NCI-H2196 (cell line): ENCODE data around the gene LUZP2.
"Not testable (repeated sequence)": the region's sequence is repeated elsewhere in the genome, so short reads cannot be mapped to it uniquely, and the experiment has no call there.

Source experiments
- DNase-seq: peaks from one replicate; lab custom pipeline; 2025; ENCODE audit not compliant: unreplicated experiment; lab: John Stamatoyannopoulos, UW

LUZP2 gene

DNA sequence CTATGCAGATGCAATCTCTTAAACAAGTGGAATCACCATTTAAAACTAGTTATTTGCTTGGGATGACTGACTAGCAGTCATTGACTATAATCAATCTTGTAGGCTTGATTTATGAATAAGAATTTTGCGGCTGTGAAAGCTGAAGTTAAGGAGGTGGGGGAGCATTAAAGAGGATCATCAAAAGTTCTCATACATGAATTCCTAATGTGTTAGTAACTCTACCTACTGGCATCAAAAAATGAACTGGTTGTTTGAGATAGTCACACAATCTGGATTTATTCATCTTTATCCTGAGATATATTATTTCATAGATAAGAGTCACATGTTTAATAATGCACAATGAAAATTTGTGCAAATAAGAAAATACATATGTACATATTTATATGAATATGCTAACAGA is 393.6 kb downstream of the LUZP2 start:
- DNase-seq, result no peak

GRCh38 chr11:24891845-24892492 is 395.1 kb downstream of the LUZP2 start:
- not testable (repeated sequence) for DNase-seq

GRCh38 chr11:24896118-24896835 is 399.4 kb downstream of the LUZP2 start:
- DNase-seq, result no peak

DNA sequence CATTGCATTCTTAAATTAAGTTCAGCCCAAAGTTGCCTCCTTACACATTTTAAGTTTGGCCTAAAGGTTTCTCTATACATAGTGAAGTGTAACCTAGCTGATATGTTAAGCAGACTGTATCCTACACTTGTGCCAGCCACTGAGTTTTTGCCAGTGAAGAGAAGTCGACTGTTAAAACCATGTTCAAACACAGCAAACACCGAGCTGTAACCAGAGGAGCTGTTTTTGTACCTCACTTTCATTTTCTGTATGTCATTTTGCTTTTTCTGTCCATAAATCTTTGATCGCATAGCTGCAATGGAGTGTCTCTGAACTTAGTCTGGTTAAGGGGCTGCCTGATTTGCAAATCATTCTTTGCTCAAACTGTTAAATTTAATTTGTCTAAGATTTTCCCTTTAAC is 403.7 kb downstream of the LUZP2 start:
- DNase-seq, result no peak

DNA sequence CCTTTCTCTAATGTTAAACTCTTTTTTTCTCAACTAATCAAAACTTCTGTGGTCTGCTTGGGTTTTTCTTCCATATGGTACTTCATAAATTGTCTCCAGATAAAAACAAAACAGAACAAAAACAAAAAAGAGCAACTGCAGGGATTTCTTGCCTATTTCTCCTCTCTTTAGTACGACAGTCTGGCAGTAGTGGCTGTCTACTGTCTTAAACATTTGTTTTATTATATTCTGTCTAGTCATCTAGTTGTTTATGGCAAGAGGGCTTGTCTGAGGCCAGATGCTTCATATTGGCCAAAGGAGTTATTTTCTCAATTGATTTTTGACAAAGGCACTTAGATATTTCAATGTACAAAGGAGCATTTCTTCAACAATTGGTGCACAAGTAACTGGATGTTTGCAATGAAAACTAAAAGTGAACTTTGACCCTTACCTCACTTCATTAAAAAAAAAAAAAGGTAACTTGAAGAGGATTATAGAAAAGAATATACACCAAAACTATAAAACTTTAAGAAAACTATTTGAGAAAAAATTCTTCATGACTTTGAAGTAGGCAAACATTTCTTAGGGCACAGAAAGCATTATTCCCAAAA is 404.2 kb downstream of the LUZP2 start:
- no peak for DNase-seq

DNA sequence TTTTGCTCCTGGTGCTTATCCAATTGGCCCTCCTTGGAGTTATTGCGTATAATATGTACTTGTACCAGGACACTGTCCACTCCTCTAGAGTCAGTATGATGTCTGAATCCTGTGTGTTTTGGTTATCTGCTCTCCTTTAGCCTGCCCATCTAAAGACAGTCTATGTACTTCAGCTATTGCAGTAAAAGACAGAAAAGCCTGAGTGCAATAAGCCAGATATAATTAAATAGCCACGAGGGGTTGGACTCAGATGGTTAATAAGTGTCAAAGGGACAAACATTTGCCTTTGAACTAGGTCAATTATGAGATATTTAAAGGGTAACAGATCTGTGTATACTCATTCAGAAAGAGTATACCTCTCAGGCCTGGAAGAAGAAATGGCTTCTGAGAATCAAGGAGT is 406.7 kb downstream of the LUZP2 start:
- no peak for DNase-seq

GRCh38 chr11:24925091-24925490 is 428.2 kb downstream of the LUZP2 start:
- DNase-seq, result no peak

DNA sequence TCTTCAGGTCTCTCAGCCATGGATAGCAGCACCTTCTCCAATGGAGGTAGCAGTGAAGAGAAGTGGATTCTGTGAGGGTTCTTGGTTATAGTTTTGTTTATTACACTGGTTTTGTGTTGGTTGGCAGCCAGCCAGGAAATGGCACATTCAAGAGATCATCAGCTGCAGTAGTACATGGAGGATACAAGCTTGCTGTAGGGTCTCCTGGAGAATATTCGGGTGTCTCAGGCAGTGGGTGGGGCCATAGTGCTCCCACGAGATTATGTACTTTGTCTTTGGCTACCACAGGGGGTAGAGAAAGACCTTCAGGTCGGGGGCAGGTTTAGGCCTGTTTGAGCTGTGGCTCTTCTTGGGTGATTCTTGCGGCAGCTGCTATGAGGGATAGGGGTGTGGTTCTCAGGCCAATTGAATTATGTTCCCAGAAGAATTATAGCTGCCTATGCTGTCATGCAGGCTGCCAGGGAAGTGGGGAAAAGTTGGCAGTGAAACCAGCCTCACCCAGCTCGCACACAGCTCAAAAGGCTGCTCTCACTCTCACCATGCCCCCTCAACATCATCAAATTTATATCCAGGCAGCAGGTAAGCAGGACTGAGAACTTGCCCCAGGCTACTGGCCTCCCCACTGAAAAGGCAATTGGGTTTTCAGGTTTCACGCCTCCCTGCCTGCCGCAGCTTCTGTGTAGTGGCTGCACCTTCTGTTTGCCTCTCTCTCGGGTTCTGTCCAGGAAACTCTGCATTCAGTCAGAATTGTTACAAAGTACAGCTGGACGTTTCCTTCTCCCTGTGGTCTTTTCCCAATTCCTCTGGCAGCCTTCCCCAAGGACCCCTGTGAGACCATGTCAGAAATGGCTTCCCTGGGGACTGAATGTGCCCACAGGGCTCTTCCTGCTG is 435.5 kb downstream of the LUZP2 start:
- DNase-seq, result no peak

- DNase-seq, result no peak
Measured at GRCh38 chr11:24934733-24935439, 438.0 kb downstream of the LUZP2 start.

GRCh38 chr11:24944891-24945290 is 448.0 kb downstream of the LUZP2 start:
- no peak for DNase-seq

DNA sequence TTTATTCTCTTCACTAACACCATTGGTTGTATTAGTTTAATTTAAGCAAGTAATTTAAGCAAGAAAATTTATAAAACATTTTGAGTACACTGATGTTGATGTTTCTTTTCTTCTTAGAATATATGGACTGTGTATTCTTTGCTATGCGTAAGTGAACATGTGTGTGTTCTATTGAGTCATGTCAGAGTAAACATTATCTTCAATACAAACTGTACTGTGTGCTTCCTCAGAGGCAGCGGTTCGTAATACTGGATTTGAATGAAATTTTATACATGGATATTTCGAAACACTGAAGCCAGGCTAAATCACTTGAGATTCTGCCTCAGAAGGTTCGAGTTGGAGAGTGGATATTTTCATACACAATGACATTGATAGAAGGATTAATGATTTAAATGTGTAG is 452.6 kb downstream of the LUZP2 start:
- no peak for DNase-seq

DNA sequence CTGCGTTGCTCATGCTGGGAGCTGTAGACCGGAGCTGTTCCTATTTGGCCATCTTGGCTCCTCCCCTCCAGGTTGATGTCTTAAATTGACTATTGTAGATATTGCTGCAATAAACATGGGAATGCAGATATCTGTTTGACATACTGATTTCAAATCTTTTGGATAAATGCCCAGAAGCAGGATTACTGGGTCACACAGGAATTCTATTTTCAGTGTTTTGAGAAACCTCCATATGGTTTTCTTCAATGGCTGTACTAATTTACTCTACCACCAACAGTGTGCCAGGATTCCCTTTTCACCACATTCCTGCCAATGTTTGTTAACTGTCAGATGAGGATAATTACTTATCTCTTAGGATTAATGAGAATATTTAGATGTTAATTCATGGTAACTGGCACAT is 467.0 kb downstream of the LUZP2 start:
- no peak for DNase-seq

- DNase-seq, result no peak
Measured at GRCh38 chr11:24965748-24966147, 468.9 kb downstream of the LUZP2 start.

- DNase-seq, result not testable (repeated sequence)
Measured at GRCh38 chr11:24993903-24994302, 497.1 kb downstream of the LUZP2 start.

- not testable (repeated sequence) for DNase-seq
Measured at GRCh38 chr11:24999929-25000328, 503.1 kb downstream of the LUZP2 start.

- no peak for DNase-seq
Measured at GRCh38 chr11:25037431-25037830, 540.6 kb downstream of the LUZP2 start.

DNA sequence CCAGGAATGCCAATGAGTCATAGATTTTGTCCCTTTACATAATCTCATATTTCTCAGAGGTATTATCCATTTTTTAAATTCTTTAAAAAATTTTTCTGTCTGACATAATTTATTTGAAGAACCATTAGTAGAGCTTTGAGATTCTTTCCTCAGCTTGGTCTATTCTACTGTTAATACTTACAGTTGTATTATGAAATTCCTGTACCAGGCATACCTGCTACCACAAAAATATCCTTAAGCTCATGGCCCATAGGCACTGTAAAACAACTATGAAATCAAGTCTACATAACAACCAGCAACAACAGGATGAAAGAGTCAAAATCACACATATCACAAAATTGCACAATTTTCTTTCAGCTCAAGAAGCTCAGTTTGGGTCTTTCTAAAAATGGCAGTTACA is 541.3 kb downstream of the LUZP2 start:
- DNase-seq, result no peak

- no peak for DNase-seq
Measured at GRCh38 chr11:25039165-25039564, 542.3 kb downstream of the LUZP2 start.

DNA sequence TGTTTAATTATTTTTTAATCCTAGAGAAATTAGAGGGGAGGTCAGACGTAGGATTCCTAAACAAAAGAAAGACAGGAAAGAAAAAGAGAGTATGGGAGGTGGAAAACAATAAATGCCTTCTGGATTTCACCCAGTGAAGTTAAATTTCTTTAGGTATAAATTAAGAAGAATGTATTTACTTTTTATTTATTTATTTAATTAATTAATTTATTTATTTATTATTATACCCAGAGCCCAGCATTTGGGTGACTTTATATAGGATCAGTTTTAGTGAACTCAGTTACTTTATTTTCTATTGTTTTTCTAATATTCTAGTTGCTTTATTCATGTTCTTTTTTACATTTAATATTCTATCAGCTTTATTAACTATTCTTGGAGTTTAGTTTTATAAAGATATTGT is 551.8 kb downstream of the LUZP2 start:
- no peak for DNase-seq

GRCh38 chr11:25052844-25053243 is 556.0 kb downstream of the LUZP2 start:
- DNase-seq, result no peak

GRCh38 chr11:25057861-25058260 is 561.0 kb downstream of the LUZP2 start:
- no peak for DNase-seq
